PC-9 (cell line): Measurements from ENCODE around the gene GXYLT1. TPM values are rescaled to one million over a fixed set of nuclear protein-coding genes. Genes with fewer than 3 reads are reported as not detected.

Experiments used
- BruUV-seq: library from RNA; stranded (reverse); fragments of 400-500 nt; replicated peaks from 2 replicates; lab custom pipeline; 2021; lab: Mats Ljungman, UMichigan
- CTCF ChIA-PET: fragments of 300-600 bp; sonication (Branson Sonifier 250); formaldehyde crosslinking; loops from one replicate; lab custom pipeline; 2022; ENCODE audit warnings: antibody characterized with exemption; lab: Charles Lee
- POLR2A ChIA-PET: fragments of 300-600 bp; sonication (Branson Sonifier 250); formaldehyde crosslinking; loops from one replicate; lab custom pipeline; 2022; ENCODE audit warnings: antibody characterized with exemption; ENCODE audit not compliant: unreplicated experiment; lab: Charles Lee
- DNase-seq, 2 experiments: peaks; one replicate each; pipeline versions ENCODE4 v3.0.0 to v3.0.0-alpha.2; 2015 to 2022; ENCODE audit warnings: mixed read lengths in 1 of 2
- H2AFZ ChIP-seq: fragments of 200-600 bp; sonication (generic); 2 replicates; pipeline ENCODE4 v1.8.1; 2017; ENCODE audit warnings: antibody characterized with exemption
- H3F3A ChIP-seq: fragments of 200-600 bp; sonication (generic); 2 replicates; pipeline ENCODE4 v1.8.1; 2017; ENCODE audit warnings: antibody characterized with exemption, mild to moderate bottlenecking, low read depth; ENCODE audit not compliant: insufficient read depth
- H3K27ac ChIP-seq: fragments of 200-600 bp; sonication (generic); 2 replicates; pipeline ENCODE4 v1.6.1; 2016; ENCODE audit warnings: mixed run types
- H3K27me3 ChIP-seq: fragments of 200-600 bp; sonication (generic); 2 replicates; pipeline ENCODE4 v1.6.1; 2016; ENCODE audit warnings: low read depth, mixed run types; ENCODE audit not compliant: insufficient read depth
- H3K36me3 ChIP-seq: fragments of 200-600 bp; sonication (generic); 2 replicates; pipeline ENCODE4 v1.6.1; 2016; ENCODE audit warnings: low read depth, mixed run types
- H3K4me1 ChIP-seq: fragments of 200-600 bp; sonication (generic); replicated peaks from 2 replicates; pipeline ENCODE4 v1.6.1; 2016; ENCODE audit warnings: mixed run types; ENCODE audit not compliant: insufficient read depth
- H3K4me2 ChIP-seq: fragments of 200-600 bp; sonication (generic); 2 replicates; pipeline ENCODE4 v1.6.1; 2017; ENCODE audit warnings: mixed run types
- H3K4me3 ChIP-seq: fragments of 200-600 bp; sonication (generic); 2 replicates; pipeline ENCODE4 v1.6.1; 2016; ENCODE audit warnings: mixed run types
- H3K79me2 ChIP-seq: fragments of 200-600 bp; sonication (generic); 2 replicates; pipeline ENCODE4 v1.6.1; 2017; ENCODE audit warnings: low read depth, mixed run types
- H3K9me2 ChIP-seq: fragments of 200-600 bp; sonication (generic); 2 replicates; pipeline ENCODE4 v1.8.1; 2017; ENCODE audit warnings: mild to moderate bottlenecking; ENCODE audit not compliant: insufficient read depth
- H3K9me3 ChIP-seq: fragments of 200-600 bp; sonication (generic); 2 replicates; pipeline ENCODE4 v1.8.1; 2016; ENCODE audit warnings: low read depth; ENCODE audit not compliant: insufficient read depth
- H4K20me1 ChIP-seq: fragments of 200-600 bp; sonication (generic); 2 replicates; pipeline ENCODE4 v1.8.1; 2017; ENCODE audit not compliant: insufficient read depth
- EZH2 ChIP-seq: fragments of 200-600 bp; sonication (generic); IDR thresholded peaks from 2 replicates; pipeline ENCODE4 v1.8.0; 2017; ENCODE audit warnings: antibody characterized with exemption, low read depth
- intact Hi-C: fragments of 100-400 bp; cut with micrococcal nuclease; formaldehyde crosslinking; loops from one replicate; pipeline ENCODE4 v1.10.0; 2022; ENCODE audit not compliant: unreplicated experiment
- total RNA-seq: library from RNA; stranded (reverse); gene quantifications from 2 replicates; pipeline ENCODE4 v1.2.3, GENCODE V29; 2021
- TF ChIP-seq, protein P1 (sequence below): fragments of 200-600 bp; sonication (generic); conservative IDR thresholded peaks from 2 replicates; pipeline ENCODE4 v1.6.1; 2017; ENCODE audit warnings: mixed run types, antibody characterized with exemption, mild to moderate bottlenecking, moderate library complexity

Gene GXYLT1
- total RNA-seq, 1 experiment from 2014 or later, result 7.8 TPM

DNA sequence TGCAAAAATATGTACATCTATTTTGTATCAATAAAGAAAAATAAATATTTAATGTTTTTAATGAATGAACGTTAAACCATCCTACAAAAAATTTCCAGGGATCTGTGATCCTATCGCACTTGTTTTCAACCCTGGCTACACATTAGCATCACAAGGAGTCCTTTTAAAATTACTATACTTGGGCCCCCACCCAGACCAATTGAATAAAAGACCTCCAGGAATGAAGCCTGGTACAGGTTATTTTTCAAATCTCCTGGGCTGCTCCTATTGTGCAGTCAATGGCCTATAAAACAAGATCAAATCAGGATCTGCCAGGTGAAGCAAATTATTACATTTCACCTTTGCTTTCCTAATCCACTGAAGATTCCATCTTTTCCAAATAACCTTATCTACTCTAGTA is 33.4 kb upstream of the GXYLT1 start:
- H3K9me3 ChIP-seq, result no peaks in the 10 kb centered on the region
- ChIA-PET POLR2A (no interaction called here), CTCF (no interaction called here)
- no peaks in the 10 kb centered on the region for H3K27me3 ChIP-seq
- H3K79me2 ChIP-seq, result no peaks in the 10 kb centered on the region
- intact Hi-C loops, result no loop called here
- no peaks in the 10 kb centered on the region for H3K9me2 ChIP-seq
- no peak overlapping the region for H2AFZ ChIP-seq
- no peak for TF ChIP-seq EZH2
- TF ChIP-seq, protein P1, sequence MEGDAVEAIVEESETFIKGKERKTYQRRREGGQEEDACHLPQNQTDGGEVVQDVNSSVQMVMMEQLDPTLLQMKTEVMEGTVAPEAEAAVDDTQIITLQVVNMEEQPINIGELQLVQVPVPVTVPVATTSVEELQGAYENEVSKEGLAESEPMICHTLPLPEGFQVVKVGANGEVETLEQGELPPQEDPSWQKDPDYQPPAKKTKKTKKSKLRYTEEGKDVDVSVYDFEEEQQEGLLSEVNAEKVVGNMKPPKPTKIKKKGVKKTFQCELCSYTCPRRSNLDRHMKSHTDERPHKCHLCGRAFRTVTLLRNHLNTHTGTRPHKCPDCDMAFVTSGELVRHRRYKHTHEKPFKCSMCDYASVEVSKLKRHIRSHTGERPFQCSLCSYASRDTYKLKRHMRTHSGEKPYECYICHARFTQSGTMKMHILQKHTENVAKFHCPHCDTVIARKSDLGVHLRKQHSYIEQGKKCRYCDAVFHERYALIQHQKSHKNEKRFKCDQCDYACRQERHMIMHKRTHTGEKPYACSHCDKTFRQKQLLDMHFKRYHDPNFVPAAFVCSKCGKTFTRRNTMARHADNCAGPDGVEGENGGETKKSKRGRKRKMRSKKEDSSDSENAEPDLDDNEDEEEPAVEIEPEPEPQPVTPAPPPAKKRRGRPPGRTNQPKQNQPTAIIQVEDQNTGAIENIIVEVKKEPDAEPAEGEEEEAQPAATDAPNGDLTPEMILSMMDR, result no peak
- H3K4me2 ChIP-seq, result no peak overlapping the region
- DNase-seq, result no peak
- no peaks in the 10 kb centered on the region for H4K20me1 ChIP-seq
- H3K4me1 ChIP-seq, result no peaks in the 10 kb centered on the region
- no peak overlapping the region for H3K27ac ChIP-seq
- no peak overlapping the region for H3K4me3 ChIP-seq
- H3K36me3 ChIP-seq, result no peaks in the 10 kb centered on the region
- no TSS peak for BruUV-seq
- H3F3A ChIP-seq, result no peaks in the 10 kb centered on the region

DNA sequence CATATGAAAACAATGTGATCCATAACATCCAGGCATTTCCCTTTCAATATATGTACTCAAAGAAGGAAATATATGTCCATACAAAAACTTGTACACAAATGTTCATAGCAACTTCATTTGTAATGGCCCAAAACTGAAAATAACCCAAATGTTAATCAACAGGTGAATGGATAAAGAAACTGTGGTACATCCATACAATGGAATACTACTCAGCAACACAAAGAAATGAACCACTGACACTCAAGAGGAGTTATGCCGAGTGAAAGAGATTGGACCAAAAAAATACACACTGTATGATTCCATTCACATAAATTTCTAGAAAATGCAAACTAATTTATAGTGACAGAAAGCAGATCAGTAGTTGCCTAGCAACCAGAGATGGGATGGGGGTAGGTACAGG is 30.3 kb upstream of the GXYLT1 start:
- no TSS peak for BruUV-seq
- Histone ChIP-seq H4K20me1 (no peaks in the 10 kb centered on the region), H3K27me3 (no peaks in the 10 kb centered on the region), H3K9me2 (no peaks in the 10 kb centered on the region), H3K36me3 (no peaks in the 10 kb centered on the region), H3K9me3 (no peaks in the 10 kb centered on the region), H3K27ac (no peak overlapping the region), H3K4me2 (no peak overlapping the region), H3K79me2 (no peaks in the 10 kb centered on the region), H2AFZ (no peak overlapping the region), H3K4me3 (no peak overlapping the region), H3F3A (no peaks in the 10 kb centered on the region), H3K4me1 (no peaks in the 10 kb centered on the region)
- POLR2A ChIA-PET, result no interaction called here
- intact Hi-C loops, result no loop called here
- TF ChIP-seq, protein P1, result no peak
- no peak for TF ChIP-seq EZH2
- CTCF ChIA-PET, result no interaction called here
- DNase-seq, result no peak

DNA sequence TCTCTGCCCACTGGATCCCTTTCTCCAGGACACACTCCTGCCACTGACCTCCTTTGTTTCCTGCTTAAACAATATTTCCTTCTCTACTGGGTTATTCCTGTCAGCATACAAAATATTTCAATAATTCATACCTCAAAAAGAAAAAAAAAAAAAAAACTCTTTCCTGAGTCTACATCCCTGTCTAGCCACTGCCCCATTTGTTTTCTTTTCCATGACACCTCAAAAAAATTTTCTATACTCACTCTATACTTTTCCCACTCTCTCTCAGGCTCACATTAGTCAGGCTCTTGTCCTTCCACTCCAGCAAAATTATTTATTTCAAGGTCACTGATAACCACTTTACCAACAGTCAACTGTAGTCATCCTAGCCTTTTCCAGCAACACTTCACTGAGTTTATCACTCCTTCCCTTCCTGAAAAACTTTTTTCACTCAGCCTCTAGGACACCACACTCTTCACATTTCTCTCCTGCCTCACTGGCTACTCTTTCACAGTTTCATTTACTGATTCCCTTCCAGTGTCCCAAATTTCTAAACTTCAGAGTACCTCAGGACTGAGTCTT is 29.4 kb upstream of the GXYLT1 start:
- Histone ChIP-seq H3K36me3 (no peaks in the 10 kb centered on the region), H3K9me3 (no peaks in the 10 kb centered on the region), H3F3A (no peaks in the 10 kb centered on the region), H3K79me2 (no peaks in the 10 kb centered on the region), H3K4me1 (no peaks in the 10 kb centered on the region), H3K4me2 (no peak overlapping the region), H3K27me3 (no peaks in the 10 kb centered on the region), H2AFZ (no peak overlapping the region), H3K4me3 (no peak overlapping the region), H3K9me2 (no peaks in the 10 kb centered on the region), H3K27ac (no peak overlapping the region), H4K20me1 (no peaks in the 10 kb centered on the region)
- ChIA-PET POLR2A (no interaction called here), CTCF (no interaction called here)
- DNase-seq, result no peak
- intact Hi-C loops, result no loop called here
- no peak for TF ChIP-seq EZH2
- TF ChIP-seq, protein P1, result no peak
- no TSS peak for BruUV-seq
